ENCODE measurements around the gene ZNF536.
"Not testable (repeated sequence)": the region's sequence is repeated elsewhere in the genome, so short reads cannot be mapped to it uniquely, and the experiment has no call there.

Gene ZNF536

GRCh38 chr19:30481063-30481462, 108.9 kb downstream of the ZNF536 start:
- no peak overlapping the region for H3K9ac ChIP-seq (ENCODE audit: low read length)
- no peak overlapping the region for H2AFZ ChIP-seq (ENCODE audit: low read length)
- no peak for DNase-seq
- no peak overlapping the region for H3K4me3 ChIP-seq (ENCODE audit: low read length)
- peaks cover 35% of the 10 kb centered on the region; the same call in 1 of the 2 replicates for H3K27me3 ChIP-seq (replicated peaks; ENCODE audit: insufficient read depth, low read length)
- no peaks in the 10 kb centered on the region for H3K9me3 ChIP-seq (replicated peaks; ENCODE audit: insufficient read depth, low read length)
- no peaks in the 10 kb centered on the region for H3F3A ChIP-seq (ENCODE audit: insufficient read depth, low read length)
- H3K4me1 ChIP-seq (ENCODE audit: low read length): no peaks in the 10 kb centered on the region
- H3K27ac ChIP-seq (ENCODE audit: low read length): no peak overlapping the region
- H3K79me2 ChIP-seq (ENCODE audit: low read length): no peaks in the 10 kb centered on the region
- H3K9me2 ChIP-seq (replicated peaks; ENCODE audit: insufficient read depth, low read length): no peaks in the 10 kb centered on the region
- no peaks in the 10 kb centered on the region for H4K20me1 ChIP-seq (ENCODE audit: insufficient read depth, low read length)
- H3K36me3 ChIP-seq (replicated peaks; ENCODE audit: insufficient read depth, low read length): no peaks in the 10 kb centered on the region
- H3K4me2 ChIP-seq (ENCODE audit: low read depth, low read length): no peak overlapping the region
- no peak for TF ChIP-seq EZH2phosphoT487 (IDR thresholded peaks at IDR 0.05; ENCODE audit: low read length)
- TF ChIP-seq, protein P1, sequence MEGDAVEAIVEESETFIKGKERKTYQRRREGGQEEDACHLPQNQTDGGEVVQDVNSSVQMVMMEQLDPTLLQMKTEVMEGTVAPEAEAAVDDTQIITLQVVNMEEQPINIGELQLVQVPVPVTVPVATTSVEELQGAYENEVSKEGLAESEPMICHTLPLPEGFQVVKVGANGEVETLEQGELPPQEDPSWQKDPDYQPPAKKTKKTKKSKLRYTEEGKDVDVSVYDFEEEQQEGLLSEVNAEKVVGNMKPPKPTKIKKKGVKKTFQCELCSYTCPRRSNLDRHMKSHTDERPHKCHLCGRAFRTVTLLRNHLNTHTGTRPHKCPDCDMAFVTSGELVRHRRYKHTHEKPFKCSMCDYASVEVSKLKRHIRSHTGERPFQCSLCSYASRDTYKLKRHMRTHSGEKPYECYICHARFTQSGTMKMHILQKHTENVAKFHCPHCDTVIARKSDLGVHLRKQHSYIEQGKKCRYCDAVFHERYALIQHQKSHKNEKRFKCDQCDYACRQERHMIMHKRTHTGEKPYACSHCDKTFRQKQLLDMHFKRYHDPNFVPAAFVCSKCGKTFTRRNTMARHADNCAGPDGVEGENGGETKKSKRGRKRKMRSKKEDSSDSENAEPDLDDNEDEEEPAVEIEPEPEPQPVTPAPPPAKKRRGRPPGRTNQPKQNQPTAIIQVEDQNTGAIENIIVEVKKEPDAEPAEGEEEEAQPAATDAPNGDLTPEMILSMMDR (IDR thresholded peaks at IDR 0.05; ENCODE audit: low read length): no peak

DNA sequence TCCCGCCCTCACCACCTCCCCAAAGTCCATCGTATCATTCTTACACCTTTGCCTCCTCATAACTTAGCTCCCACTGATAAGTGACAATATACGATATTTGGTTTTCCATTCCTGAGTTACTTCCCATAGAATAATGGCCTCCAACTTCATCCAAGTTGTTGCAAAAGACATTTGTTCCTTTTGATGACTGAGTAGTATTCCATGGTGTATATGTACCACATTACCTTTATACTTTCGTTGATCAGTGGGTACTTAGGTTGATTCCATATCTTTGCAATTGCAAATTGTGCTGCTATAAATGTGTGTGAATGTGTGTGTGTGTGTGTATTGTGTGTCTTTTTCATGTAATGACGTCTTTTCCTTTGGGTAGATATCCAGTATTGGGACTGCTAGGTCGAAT, 109.6 kb downstream of the ZNF536 start:
- no peaks in the 10 kb centered on the region for H3F3A ChIP-seq (ENCODE audit: insufficient read depth, low read length)

DNA sequence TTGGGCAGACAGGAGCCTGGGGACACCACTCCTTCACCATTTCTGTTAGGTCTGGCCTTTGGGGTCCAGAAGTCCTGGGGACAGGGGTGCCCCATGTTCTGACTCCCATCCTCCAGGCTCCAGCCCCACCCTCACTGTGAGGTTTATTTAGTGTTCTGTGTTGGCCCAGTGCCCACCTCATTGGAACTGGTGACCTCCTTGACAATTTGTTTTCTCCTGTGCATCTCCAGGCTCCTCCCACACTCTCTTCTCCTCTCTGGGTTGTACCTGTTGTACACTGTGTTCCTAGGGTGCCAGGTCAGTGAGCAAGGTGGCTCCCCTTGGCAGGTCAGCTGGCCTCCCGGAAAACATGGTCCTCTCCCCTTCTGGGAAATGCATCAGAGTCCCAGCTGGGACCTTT, 110.8 kb downstream of the ZNF536 start:
- Histone ChIP-seq H3K4me3 (ENCODE audit: low read length) (no peak overlapping the region), H3K27ac (ENCODE audit: low read length) (no peak overlapping the region), H3K9me2 (replicated peaks; ENCODE audit: insufficient read depth, low read length) (no peaks in the 10 kb centered on the region), H3K36me3 (replicated peaks; ENCODE audit: insufficient read depth, low read length) (no peaks in the 10 kb centered on the region), H3K9me3 (replicated peaks; ENCODE audit: insufficient read depth, low read length) (no peaks in the 10 kb centered on the region), H3K27me3 (replicated peaks; ENCODE audit: insufficient read depth, low read length) (peaks cover 34% of the 10 kb centered on the region; the same call in 1 of the 2 replicates), H3K79me2 (ENCODE audit: low read length) (no peaks in the 10 kb centered on the region), H4K20me1 (ENCODE audit: insufficient read depth, low read length) (no peaks in the 10 kb centered on the region), H3F3A (ENCODE audit: insufficient read depth, low read length) (no peaks in the 10 kb centered on the region), H2AFZ (ENCODE audit: low read length) (no peak overlapping the region), H3K4me2 (ENCODE audit: low read depth, low read length) (no peak overlapping the region), H3K9ac (ENCODE audit: low read length) (no peak overlapping the region), H3K4me1 (ENCODE audit: low read length) (no peaks in the 10 kb centered on the region)
- no peak for DNase-seq
- no peak for TF ChIP-seq EZH2 (optimal IDR thresholded peaks at IDR 0.05; ENCODE audit: low read depth, low read length)

More for the DNA sequence above, 109.6 kb downstream of the ZNF536 start:
- Histone ChIP-seq H3K9me2 (replicated peaks; ENCODE audit: insufficient read depth, low read length) (no peaks in the 10 kb centered on the region), H3K4me3 (ENCODE audit: low read length) (no peak overlapping the region), H3K79me2 (ENCODE audit: low read length) (no peaks in the 10 kb centered on the region), H3K4me1 (ENCODE audit: low read length) (no peaks in the 10 kb centered on the region), H3K9ac (ENCODE audit: low read length) (no peak overlapping the region), H3K4me2 (ENCODE audit: low read depth, low read length) (no peak overlapping the region), H3K9me3 (replicated peaks; ENCODE audit: insufficient read depth, low read length) (no peaks in the 10 kb centered on the region), H4K20me1 (ENCODE audit: insufficient read depth, low read length) (no peaks in the 10 kb centered on the region), H3K27me3 (replicated peaks; ENCODE audit: insufficient read depth, low read length) (peaks cover 31% of the 10 kb centered on the region; the same call in 1 of the 2 replicates), H3K27ac (ENCODE audit: low read length) (no peak overlapping the region), H3K36me3 (replicated peaks; ENCODE audit: insufficient read depth, low read length) (no peaks in the 10 kb centered on the region), H2AFZ (ENCODE audit: low read length) (no peak overlapping the region)
- TF ChIP-seq EZH2phosphoT487 (IDR thresholded peaks at IDR 0.05; ENCODE audit: low read length) (no peak), EZH2 (optimal IDR thresholded peaks at IDR 0.05; ENCODE audit: low read depth, low read length) (no peak)
- TF ChIP-seq, protein P1 (IDR thresholded peaks at IDR 0.05; ENCODE audit: low read length): no peak
- DNase-seq: no peak

GRCh38 chr19:30486250-30486649, 114.1 kb downstream of the ZNF536 start:
- not testable (repeated sequence) for DNase-seq; H2AFZ ChIP-seq (ENCODE audit: low read length); H3K9ac ChIP-seq (ENCODE audit: low read length); H4K20me1 ChIP-seq (ENCODE audit: insufficient read depth, low read length); H3F3A ChIP-seq (ENCODE audit: insufficient read depth, low read length); H3K9me2 ChIP-seq (replicated peaks; ENCODE audit: insufficient read depth, low read length); H3K36me3 ChIP-seq (replicated peaks; ENCODE audit: insufficient read depth, low read length); H3K4me3 ChIP-seq (ENCODE audit: low read length); H3K9me3 ChIP-seq (replicated peaks; ENCODE audit: insufficient read depth, low read length); H3K79me2 ChIP-seq (ENCODE audit: low read length); H3K4me2 ChIP-seq (ENCODE audit: low read depth, low read length); H3K27ac ChIP-seq (ENCODE audit: low read length); H3K4me1 ChIP-seq (ENCODE audit: low read length)
- H3K27me3 ChIP-seq (replicated peaks; ENCODE audit: insufficient read depth, low read length): peaks cover 61% of the 10 kb centered on the region
